Cardiac muscle cell (in vitro differentiated cells and primary cell): ENCODE data around the gene MLF2. TPM values are rescaled to one million over a fixed set of nuclear protein-coding genes. Genes with fewer than 3 reads are reported as not detected.
A peak's percentile ranks its signal among the peaks of the same experiment; 100 is the strongest.

Experiments
- DNase-seq, 2 donors: peaks; one replicate each; pipeline versions ENCODE4 v3.0.0 to v3.0.0-alpha.2; 2010 to 2017; ENCODE audit warnings: low read depth in 1 of 2, low spot score in 1 of 2
- H3K27ac ChIP-seq: fragments of 200-600 bp; sonication (generic); 2 replicates; pipeline ENCODE4 v1.5.1; 2016
- H3K27me3 ChIP-seq: fragments of 200-600 bp; sonication (generic); 2 replicates; pipeline ENCODE4 v1.6.0; 2016; ENCODE audit warnings: control low read depth
- H3K36me3 ChIP-seq: fragments of 200-600 bp; sonication (generic); 2 replicates; pipeline ENCODE4 v1.5.1; 2016; ENCODE audit warnings: control low read depth
- H3K4me1 ChIP-seq: fragments of 200-600 bp; sonication (generic); 2 replicates; pipeline ENCODE4 v1.8.1; 2017; ENCODE audit warnings: low read depth, mild to moderate bottlenecking, mixed run types
- H3K4me3 ChIP-seq: fragments of 200-600 bp; sonication (generic); 2 replicates; pipeline ENCODE4 v1.5.1; 2016; ENCODE audit warnings: mild to moderate bottlenecking
- H3K9me3 ChIP-seq: fragments of 200-600 bp; sonication (generic); 2 replicates; pipeline ENCODE4 v1.5.1; 2017; ENCODE audit warnings: low read depth, mild to moderate bottlenecking, control low read depth
- polyA plus RNA-seq: library from polyadenylated mRNA; unstranded; fragments of >200 nt; fragmentation: Nextera tagmentation; extraction: Ambion mirVana; gene quantifications from 2 replicates; pipeline ENCODE4 v1.2.1, GENCODE V29; 2016
- total RNA-seq: library from RNA; depleted of rRNA; stranded (reverse); fragments of >200 nt; gene quantifications from 2 replicates; pipeline ENCODE4 v1.2.3, GENCODE V29; 2016
- TF ChIP-seq, protein P1 (sequence below): IDR thresholded peaks from 2 replicates; pipeline ENCODE4 v1.5.1; 2012; ENCODE audit warnings: low read depth, mild to moderate bottlenecking, low read length

The MLF2 gene
- total and polyA plus RNA-seq, 2 experiments from 2014 or later: 342 to 592 TPM

DNA sequence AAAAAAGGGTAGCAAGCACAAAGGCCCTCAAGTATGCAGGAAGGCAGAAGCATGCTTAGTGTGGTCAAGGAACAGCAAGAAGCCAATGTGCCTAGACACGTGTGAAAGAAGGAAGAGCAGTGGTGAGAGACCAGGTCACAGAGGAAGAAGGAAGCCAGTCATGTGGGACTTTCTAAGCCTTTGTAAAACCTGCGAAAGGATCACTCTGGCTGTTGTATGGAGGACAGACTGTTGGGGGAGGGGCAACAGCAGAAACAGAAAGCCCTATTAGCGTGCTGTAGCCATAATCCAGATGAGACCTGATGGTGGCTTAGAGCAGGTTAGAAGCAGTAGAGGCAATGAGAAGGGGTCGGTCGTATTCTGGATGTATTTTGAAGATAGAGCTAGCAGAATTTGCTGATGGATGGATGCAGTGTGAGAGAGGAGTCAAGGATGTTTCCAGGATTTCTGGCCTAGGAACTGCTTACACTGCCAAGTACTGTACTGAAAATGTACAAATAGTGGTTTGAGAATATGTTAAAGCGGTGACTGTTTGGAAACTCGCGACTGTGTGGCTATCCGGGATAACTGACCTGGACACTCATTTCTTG is 5.7 kb upstream of the MLF2 start:
- H3K27ac ChIP-seq: no peak overlapping the region
- H3K4me3 ChIP-seq: no peak overlapping the region
- peaks cover 26% of the 10 kb centered on the region for H3K4me1 ChIP-seq
- no peaks in the 10 kb centered on the region for H3K36me3 ChIP-seq
- H3K9me3 ChIP-seq: no peaks in the 10 kb centered on the region
- H3K27me3 ChIP-seq: no peaks in the 10 kb centered on the region
- TF ChIP-seq, protein P1, sequence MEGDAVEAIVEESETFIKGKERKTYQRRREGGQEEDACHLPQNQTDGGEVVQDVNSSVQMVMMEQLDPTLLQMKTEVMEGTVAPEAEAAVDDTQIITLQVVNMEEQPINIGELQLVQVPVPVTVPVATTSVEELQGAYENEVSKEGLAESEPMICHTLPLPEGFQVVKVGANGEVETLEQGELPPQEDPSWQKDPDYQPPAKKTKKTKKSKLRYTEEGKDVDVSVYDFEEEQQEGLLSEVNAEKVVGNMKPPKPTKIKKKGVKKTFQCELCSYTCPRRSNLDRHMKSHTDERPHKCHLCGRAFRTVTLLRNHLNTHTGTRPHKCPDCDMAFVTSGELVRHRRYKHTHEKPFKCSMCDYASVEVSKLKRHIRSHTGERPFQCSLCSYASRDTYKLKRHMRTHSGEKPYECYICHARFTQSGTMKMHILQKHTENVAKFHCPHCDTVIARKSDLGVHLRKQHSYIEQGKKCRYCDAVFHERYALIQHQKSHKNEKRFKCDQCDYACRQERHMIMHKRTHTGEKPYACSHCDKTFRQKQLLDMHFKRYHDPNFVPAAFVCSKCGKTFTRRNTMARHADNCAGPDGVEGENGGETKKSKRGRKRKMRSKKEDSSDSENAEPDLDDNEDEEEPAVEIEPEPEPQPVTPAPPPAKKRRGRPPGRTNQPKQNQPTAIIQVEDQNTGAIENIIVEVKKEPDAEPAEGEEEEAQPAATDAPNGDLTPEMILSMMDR: no peak
- no peak for DNase-seq

DNA sequence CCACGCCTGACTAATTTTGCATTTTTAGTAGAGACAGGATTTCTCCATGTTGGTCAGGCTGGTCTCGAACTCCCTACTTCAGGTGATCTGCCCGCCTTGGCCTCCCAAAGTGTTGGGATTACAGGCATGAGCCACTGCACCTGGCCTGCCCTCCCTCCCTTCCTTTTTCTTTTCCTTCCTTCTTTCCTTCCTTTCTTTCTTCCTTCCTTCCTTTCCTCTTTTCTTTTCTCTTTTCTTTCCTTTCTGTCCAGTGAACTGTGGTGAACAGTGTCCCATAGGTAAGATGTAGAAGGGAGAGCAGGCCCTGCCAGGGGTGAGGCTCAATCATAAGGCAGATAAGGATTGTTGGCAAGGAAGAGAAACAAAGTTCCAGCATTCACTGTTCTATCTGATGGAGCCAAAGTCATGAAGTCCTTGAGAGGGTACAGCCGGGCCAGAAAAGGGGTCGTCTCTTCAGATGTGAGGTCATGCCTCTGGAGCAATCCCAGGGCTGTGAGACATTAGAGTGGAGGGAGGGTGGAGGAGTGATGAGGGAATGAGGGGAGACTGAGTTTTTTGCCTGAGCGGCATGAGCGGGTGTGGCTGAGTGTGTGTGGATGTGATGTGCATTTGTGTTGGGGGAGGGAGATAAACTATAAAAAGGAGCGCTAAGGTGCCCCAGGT is 4.2 kb upstream of the MLF2 start:
- Histone ChIP-seq H3K27me3 (no peaks in the 10 kb centered on the region), H3K9me3 (no peaks in the 10 kb centered on the region), H3K4me3 (no peak overlapping the region), H3K27ac (peak overlapping the region; percentile 74), H3K36me3 (no peaks in the 10 kb centered on the region), H3K4me1 (peaks cover 20% of the 10 kb centered on the region)
- TF ChIP-seq, protein P1: no peak
- peak in 1 of 2 donors; percentile 43 for DNase-seq

DNA sequence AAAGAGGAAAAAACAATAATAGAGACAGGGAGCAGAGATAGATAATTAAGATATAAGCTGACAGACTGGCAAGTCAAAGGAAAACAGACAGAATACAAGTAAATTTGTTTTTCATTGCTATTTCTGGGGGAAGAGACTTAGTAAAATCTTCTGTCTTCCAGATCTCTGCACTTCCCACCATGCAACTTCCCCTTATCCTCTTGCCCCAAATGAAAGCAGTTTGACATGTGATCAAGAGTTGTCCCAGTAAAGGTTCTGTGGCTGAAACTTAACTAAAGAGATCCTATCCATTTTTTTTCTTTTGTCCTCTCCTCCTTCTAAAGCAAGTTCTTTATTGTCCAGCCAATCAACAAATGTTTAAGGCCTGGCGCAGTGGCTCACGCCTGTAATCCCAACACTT is 1.5 kb upstream of the MLF2 start:
- DNase-seq: no peak
- H3K27ac ChIP-seq: peak overlapping the region; percentile 68
- no peak overlapping the region for H3K4me3 ChIP-seq
- H3K9me3 ChIP-seq: no peaks in the 10 kb centered on the region
- peaks cover 23% of the 10 kb centered on the region for H3K36me3 ChIP-seq
- TF ChIP-seq, protein P1: no peak
- H3K27me3 ChIP-seq: no peaks in the 10 kb centered on the region
- peaks cover 20% of the 10 kb centered on the region for H3K4me1 ChIP-seq

DNA sequence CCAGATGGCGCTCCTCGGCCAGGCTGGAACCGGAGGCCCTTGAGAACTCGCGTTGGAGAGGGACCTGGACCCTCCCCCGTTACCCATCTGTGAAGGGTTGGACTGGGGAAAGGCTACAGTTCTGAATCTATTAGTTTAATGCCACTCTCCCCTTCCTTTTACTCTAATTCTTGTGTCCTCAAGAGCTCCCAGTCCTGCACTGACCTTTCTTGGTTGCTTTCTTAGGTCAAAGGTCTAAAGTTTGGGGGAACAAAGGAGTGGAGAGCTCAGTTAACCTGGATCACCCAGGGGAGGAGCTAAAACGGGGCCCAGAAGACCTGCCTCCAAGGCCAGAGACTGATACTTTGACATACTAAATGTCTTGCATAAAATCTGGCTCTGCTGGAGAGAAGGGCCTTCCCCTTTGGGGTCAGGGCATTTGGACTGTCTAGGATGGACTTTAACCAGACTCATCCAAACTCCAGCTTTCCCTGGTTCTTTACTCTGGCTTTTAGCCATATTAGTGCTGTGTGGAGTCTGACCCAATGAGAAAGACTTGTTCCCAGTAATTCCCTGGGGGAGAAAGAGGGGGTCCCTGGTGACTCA is 923 bp upstream of the MLF2 start:
- Histone ChIP-seq H3K36me3 (peaks cover 28% of the 10 kb centered on the region), H3K9me3 (no peaks in the 10 kb centered on the region), H3K4me3 (no peak overlapping the region), H3K27ac (peak overlapping the region; percentile 68), H3K4me1 (peaks cover 20% of the 10 kb centered on the region), H3K27me3 (no peaks in the 10 kb centered on the region)
- TF ChIP-seq, protein P1: peak; percentile 98
- DNase-seq: no peak

DNA sequence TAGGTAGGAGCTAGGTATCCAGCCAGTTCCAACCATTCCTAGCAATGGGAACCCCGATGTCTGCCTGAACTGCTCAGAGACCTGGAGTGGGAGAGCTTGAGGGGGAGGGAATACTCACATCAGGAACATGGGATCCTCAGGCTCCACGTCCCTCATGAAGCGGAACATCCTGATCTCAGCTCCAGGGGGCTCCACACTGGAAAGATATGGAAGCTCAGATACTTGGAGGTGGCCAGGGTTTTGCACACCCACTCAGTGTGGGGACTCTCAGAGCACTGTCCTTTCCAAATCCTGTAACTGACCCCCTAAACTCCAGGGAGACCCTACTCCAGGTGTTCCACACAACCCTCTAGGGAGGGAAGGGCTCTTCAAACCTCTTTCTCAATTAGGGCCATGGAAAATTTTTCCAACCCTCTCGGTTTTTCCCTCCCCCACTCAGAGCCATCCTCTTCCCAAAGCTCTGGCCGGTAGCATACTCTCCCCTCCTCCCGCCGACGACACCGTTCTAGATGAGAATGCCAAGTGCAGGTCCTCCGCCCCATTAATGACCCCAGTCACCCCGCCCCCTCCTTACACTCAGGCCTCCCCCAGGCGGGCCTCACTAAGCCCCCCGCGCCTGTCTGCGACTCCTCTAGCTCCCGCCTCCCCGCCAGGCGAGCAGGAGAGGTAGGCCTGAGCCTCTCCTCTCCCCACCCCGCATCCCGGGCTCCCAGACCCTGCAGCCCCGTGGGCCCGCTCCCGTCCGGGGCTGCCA is 597 bp downstream of the MLF2 start:
- Histone ChIP-seq H3K27ac (peak overlapping the region; percentile 97), H3K27me3 (no peaks in the 10 kb centered on the region), H3K9me3 (no peaks in the 10 kb centered on the region), H3K4me3 (peak overlapping the region; percentile 68), H3K4me1 (peaks cover 14% of the 10 kb centered on the region), H3K36me3 (peaks cover 43% of the 10 kb centered on the region)
- TF ChIP-seq, protein P1: peak; percentile 50
- DNase-seq: peak; percentile 58 to 81
